Activated T-helper 1 cell treated with anti-CD3 and anti-CD28 coated beads, Interleukin-12 subunit alpha, Interleukin-12 subunit beta, Interleukin-2, Interleukin-4 antibody, amounts not matched to agents 30 ng/mL and 10 ng/mL and 1 ng/mL, durations not matched to agents 14 hours and 24 hours and 36 hours (primary cell): ENCODE results near the gene ABCA10. TPM values are rescaled to one million over a fixed set of nuclear protein-coding genes. Genes with fewer than 3 reads are reported as not detected.
"Not testable (repeated sequence)": the region's sequence is repeated elsewhere in the genome, so short reads cannot be mapped to it uniquely, and the experiment has no call there.

Experiments
- DNase-seq: peaks from one replicate; pipeline ENCODE4 v3.0.0; 2021; ENCODE audit warnings: low spot score
- H3K27ac Mint-ChIP-seq: one replicate; pipeline ENCODE4 v1.8.0; 2021; ENCODE audit warnings: mild to moderate bottlenecking, mixed read lengths
- H3K27me3 Mint-ChIP-seq: one replicate; pipeline ENCODE4 v1.8.0; 2022; ENCODE audit warnings: mild to moderate bottlenecking, moderate library complexity, mixed read lengths; ENCODE audit not compliant: insufficient read depth
- H3K36me3 Mint-ChIP-seq: one replicate; pipeline ENCODE4 v1.8.0; 2021; ENCODE audit warnings: low read depth, mixed read lengths
- H3K4me1 Mint-ChIP-seq: one replicate; pipeline ENCODE4 v1.8.0; 2021; ENCODE audit warnings: low read depth, mixed read lengths
- H3K4me3 Mint-ChIP-seq: one replicate; pipeline ENCODE4 v1.8.0; 2021; ENCODE audit warnings: mild to moderate bottlenecking, moderate library complexity, mixed read lengths
- H3K9me3 Mint-ChIP-seq: one replicate; pipeline ENCODE4 v1.8.0; 2021; ENCODE audit warnings: mixed read lengths
- intact Hi-C: fragments of 100-400 bp; cut with micrococcal nuclease; formaldehyde crosslinking; loops from one replicate; pipeline ENCODE4 v1.15.1; 2024
- total RNA-seq: library from RNA; stranded (reverse); gene quantifications from 2 replicates; pipeline ENCODE4 v1.2.3, GENCODE V29; 2022

The ABCA10 gene
- 0.44 TPM in 2 replicates for total RNA-seq

- intact Hi-C loops = no loop called here
- H3K4me3 Mint-ChIP-seq = no peak within 1 kb of the TSS
- peaks cover 5% of the 10 kb centered on the region for H3K4me1 Mint-ChIP-seq
- DNase-seq = no peak
- H3K9me3 Mint-ChIP-seq = no peaks in the 10 kb centered on the region
- H3K27ac Mint-ChIP-seq = no peak within 1 kb of the TSS
- peaks cover 16% of the 10 kb centered on the region for H3K27me3 Mint-ChIP-seq
- H3K36me3 Mint-ChIP-seq = no peaks in the 10 kb centered on the region
These were observed at the start of gene ABCA10 for GRCh38 chr17:69228576-69228975. TSS of gene ABCA10 (minus strand) at chr17:69228824. CDS start at chr17:69225358, 3,466 bp downstream.

- H3K4me1 Mint-ChIP-seq, H3K27me3 Mint-ChIP-seq, DNase-seq, H3K9me3 Mint-ChIP-seq, intact Hi-C loops, H3K4me3 Mint-ChIP-seq, H3K27ac Mint-ChIP-seq: not testable (repeated sequence)
- peaks cover 12% of the 10 kb centered on the region for H3K36me3 Mint-ChIP-seq
These were observed 47.7 kb upstream of the ABCA10 start for GRCh38 chr17:69276279-69276678.

- Mint-ChIP-seq H3K36me3 (peaks cover 12% of the 10 kb centered on the region), H3K27me3 (no peaks in the 10 kb centered on the region), H3K9me3 (no peaks in the 10 kb centered on the region), H3K27ac (no peak overlapping the region), H3K4me1 (no peaks in the 10 kb centered on the region), H3K4me3 (no peak overlapping the region)
- intact Hi-C loops = no loop called here
- DNase-seq = no peak
These were observed 47.1 kb upstream of the ABCA10 start for GRCh38 chr17:69275751-69276150.

GRCh38 chr17:69271023-69271422 lies 42.4 kb upstream of the ABCA10 start:
- Mint-ChIP-seq H3K9me3 (no peaks in the 10 kb centered on the region), H3K27ac (no peak overlapping the region), H3K4me3 (no peak overlapping the region)

GRCh38 chr17:69269131-69269998 lies 40.7 kb upstream of the ABCA10 start:
- no peaks in the 10 kb centered on the region for H3K27me3 Mint-ChIP-seq
- H3K27ac Mint-ChIP-seq = no peak overlapping the region
- H3K4me1 Mint-ChIP-seq = no peaks in the 10 kb centered on the region
- intact Hi-C loops = no loop called here
- no peaks in the 10 kb centered on the region for H3K9me3 Mint-ChIP-seq
- no peak overlapping the region for H3K4me3 Mint-ChIP-seq
- H3K36me3 Mint-ChIP-seq = no peaks in the 10 kb centered on the region
- DNase-seq = no peak

More at GRCh38 chr17:69271023-69271422, 42.4 kb upstream of the ABCA10 start:
- Mint-ChIP-seq H3K27me3 (no peaks in the 10 kb centered on the region), H3K36me3 (peaks cover 3% of the 10 kb centered on the region), H3K4me1 (no peaks in the 10 kb centered on the region)
- intact Hi-C loops = no loop called here
- DNase-seq = no peak

- DNase-seq = no peak
- H3K4me1 Mint-ChIP-seq = no peaks in the 10 kb centered on the region
- H3K4me3 Mint-ChIP-seq = no peak overlapping the region
- H3K36me3 Mint-ChIP-seq = peaks cover 6% of the 10 kb centered on the region
- H3K27me3 Mint-ChIP-seq = no peaks in the 10 kb centered on the region
- intact Hi-C loops = no loop called here
- no peak overlapping the region for H3K27ac Mint-ChIP-seq
- H3K9me3 Mint-ChIP-seq = no peaks in the 10 kb centered on the region
These were observed 40.0 kb upstream of the ABCA10 start for GRCh38 chr17:69268543-69269014.

- no peak for DNase-seq
These were observed 38.6 kb upstream of the ABCA10 start for GRCh38 chr17:69267219-69267618.

GRCh38 chr17:69265873-69266272 lies 37.2 kb upstream of the ABCA10 start:
- DNase-seq = no peak
- Mint-ChIP-seq H3K36me3 (peaks cover 6% of the 10 kb centered on the region), H3K27ac (no peak overlapping the region), H3K27me3 (no peaks in the 10 kb centered on the region), H3K4me3 (no peak overlapping the region), H3K9me3 (no peaks in the 10 kb centered on the region), H3K4me1 (no peaks in the 10 kb centered on the region)
- intact Hi-C loops = no loop called here

More at GRCh38 chr17:69267219-69267618, 38.6 kb upstream of the ABCA10 start:
- H3K27me3 Mint-ChIP-seq = no peaks in the 10 kb centered on the region
- no peaks in the 10 kb centered on the region for H3K9me3 Mint-ChIP-seq
- no peak overlapping the region for H3K4me3 Mint-ChIP-seq
- H3K27ac Mint-ChIP-seq = no peak overlapping the region
- intact Hi-C loops = no loop called here
- H3K36me3 Mint-ChIP-seq = peaks cover 6% of the 10 kb centered on the region
- no peaks in the 10 kb centered on the region for H3K4me1 Mint-ChIP-seq

- DNase-seq = no peak
- H3K9me3 Mint-ChIP-seq = no peaks in the 10 kb centered on the region
- intact Hi-C loops = no loop called here
- no peaks in the 10 kb centered on the region for H3K27me3 Mint-ChIP-seq
- no peak overlapping the region for H3K27ac Mint-ChIP-seq
- H3K4me1 Mint-ChIP-seq = no peaks in the 10 kb centered on the region
- H3K4me3 Mint-ChIP-seq = no peak overlapping the region
- H3K36me3 Mint-ChIP-seq = no peaks in the 10 kb centered on the region
These were observed 25.6 kb upstream of the ABCA10 start for GRCh38 chr17:69254187-69254586.

- Mint-ChIP-seq H3K4me1 (no peaks in the 10 kb centered on the region), H3K27ac (no peak overlapping the region), H3K36me3 (no peaks in the 10 kb centered on the region), H3K27me3 (no peaks in the 10 kb centered on the region), H3K9me3 (no peaks in the 10 kb centered on the region), H3K4me3 (no peak overlapping the region)
- intact Hi-C loops = no loop called here
- DNase-seq = no peak
These were observed 22.0 kb upstream of the ABCA10 start for GRCh38 chr17:69250641-69251040.

- no peaks in the 10 kb centered on the region for H3K36me3 Mint-ChIP-seq
These were observed 18.2 kb upstream of the ABCA10 start for GRCh38 chr17:69246726-69247375.

GRCh38 chr17:69246202-69246601 lies 17.6 kb upstream of the ABCA10 start:
- no peak for DNase-seq
- no peaks in the 10 kb centered on the region for H3K36me3 Mint-ChIP-seq
- H3K9me3 Mint-ChIP-seq = no peaks in the 10 kb centered on the region
- intact Hi-C loops = loop anchor here (1.0 to 10.0 kb wide), 3 partner anchors 271 to 474 kb away; no protein-coding TSS in a partner anchor
- no peak overlapping the region for H3K27ac Mint-ChIP-seq
- H3K27me3 Mint-ChIP-seq = no peaks in the 10 kb centered on the region
- H3K4me3 Mint-ChIP-seq = no peak overlapping the region
- no peaks in the 10 kb centered on the region for H3K4me1 Mint-ChIP-seq

More at GRCh38 chr17:69246726-69247375, 18.2 kb upstream of the ABCA10 start:
- DNase-seq = no peak
- Mint-ChIP-seq H3K9me3 (no peaks in the 10 kb centered on the region), H3K27ac (no peak overlapping the region), H3K4me3 (no peak overlapping the region), H3K4me1 (no peaks in the 10 kb centered on the region), H3K27me3 (no peaks in the 10 kb centered on the region)
- intact Hi-C loops = loop anchor here (1.0 to 10.0 kb wide), 3 partner anchors 272 to 475 kb away; no protein-coding TSS in a partner anchor

GRCh38 chr17:69245617-69246016 lies 17.0 kb upstream of the ABCA10 start:
- no peaks in the 10 kb centered on the region for H3K9me3 Mint-ChIP-seq
- DNase-seq = no peak
- peaks cover under 1% of the 10 kb centered on the region for H3K36me3 Mint-ChIP-seq
- no peak overlapping the region for H3K4me3 Mint-ChIP-seq
- H3K27ac Mint-ChIP-seq = no peak overlapping the region
- H3K4me1 Mint-ChIP-seq = no peaks in the 10 kb centered on the region
- no peaks in the 10 kb centered on the region for H3K27me3 Mint-ChIP-seq
- intact Hi-C loops = loop anchor here (1.0 to 10.0 kb wide), 3 partner anchors 271 to 473 kb away; no protein-coding TSS in a partner anchor
